Ureter (tissue), 1 donor: ENCODE data around the gene CCDC181. TPM values are rescaled to one million over a fixed set of nuclear protein-coding genes. Genes with fewer than 3 reads are reported as not detected.

Source experiments
- total RNA-seq: library from RNA; stranded (reverse); gene quantifications from one replicate; pipeline ENCODE4 v1.2.4, GENCODE V29; 2023
- donor health status: DM: yes; HTN: yes; CAD: no.

CCDC181 gene
- total RNA-seq, 1 donor from 2014 or later, result 1.9 TPM

Other genes with a start within 250 kb of the CCDC181 start
- 28.1 TPM for gene NME7, start 59.7 kb downstream of the CCDC181 start, total RNA-seq
- 32.0 TPM for gene BLZF1, start 59.3 kb downstream of the CCDC181 start, total RNA-seq
- gene SLC19A2, start 58.5 kb upstream of the CCDC181 start, total RNA-seq, result 20.9 TPM
- gene F5, start 159.0 kb upstream of the CCDC181 start, total RNA-seq, result 1.7 TPM
- gene SELP, start 202.7 kb upstream of the CCDC181 start, total RNA-seq, result 24.0 TPM